Measurements from ENCODE around the gene MOB3C.

Gene MOB3C

GRCh38 chr1:46612937-46613660 is 3.5 kb downstream of the MOB3C start:
- H4K20me1 ChIP-seq (ENCODE audit: low read depth, low read length) = no peaks in the 10 kb centered on the region

GRCh38 chr1:46611691-46612221 is 4.9 kb downstream of the MOB3C start:
- TF ChIP-seq CTCF (IDR thresholded peaks at IDR 0.05; ENCODE audit: insufficient read depth, low read length, poor library complexity, severe bottlenecking) (no peak), EZH2phosphoT487 (conservative IDR thresholded peaks at IDR 0.05; ENCODE audit: low read length) (no peak)
- Histone ChIP-seq H3K9me2 (replicated peaks; ENCODE audit: insufficient read depth, low read length) (no peaks in the 10 kb centered on the region), H3K27ac (ENCODE audit: low read depth, low read length) (no peak overlapping the region), H3K9me3 (ENCODE audit: insufficient read depth, low read length) (no peaks in the 10 kb centered on the region), H3K4me3 (ENCODE audit: insufficient read depth, low read length, poor library complexity, severe bottlenecking) (no peak overlapping the region), H4K20me1 (ENCODE audit: low read depth, low read length) (no peaks in the 10 kb centered on the region), H2AFZ (ENCODE audit: low read depth, low read length, severe bottlenecking) (no peak overlapping the region), H3K9ac (ENCODE audit: low read length) (no peak overlapping the region), H3K36me3 (ENCODE audit: low read length) (no peaks in the 10 kb centered on the region), H3F3A (ENCODE audit: insufficient read depth) (no peaks in the 10 kb centered on the region), H3K79me2 (ENCODE audit: insufficient read depth, low read length) (no peaks in the 10 kb centered on the region), H3K4me2 (ENCODE audit: low read depth, low read length, poor library complexity, severe bottlenecking) (no peak overlapping the region), H3K27me3 (ENCODE audit: low read length) (no peaks in the 10 kb centered on the region)

More at GRCh38 chr1:46612937-46613660, 3.5 kb downstream of the MOB3C start:
- H3F3A ChIP-seq (ENCODE audit: insufficient read depth) = no peaks in the 10 kb centered on the region
- H3K9ac ChIP-seq (ENCODE audit: low read length) = no peak overlapping the region
- H2AFZ ChIP-seq (ENCODE audit: low read depth, low read length, severe bottlenecking) = no peak overlapping the region
- H3K9me2 ChIP-seq (replicated peaks; ENCODE audit: insufficient read depth, low read length) = no peaks in the 10 kb centered on the region
- no peak overlapping the region for H3K4me3 ChIP-seq (ENCODE audit: insufficient read depth, low read length, poor library complexity, severe bottlenecking)
- TF ChIP-seq EZH2phosphoT487 (conservative IDR thresholded peaks at IDR 0.05; ENCODE audit: low read length) (no peak), CTCF (IDR thresholded peaks at IDR 0.05; ENCODE audit: insufficient read depth, low read length, poor library complexity, severe bottlenecking) (no peak)
- H3K27me3 ChIP-seq (ENCODE audit: low read length) = no peaks in the 10 kb centered on the region
- H3K79me2 ChIP-seq (ENCODE audit: insufficient read depth, low read length) = no peaks in the 10 kb centered on the region
- H3K27ac ChIP-seq (ENCODE audit: low read depth, low read length) = no peak overlapping the region
- H3K9me3 ChIP-seq (ENCODE audit: insufficient read depth, low read length) = no peaks in the 10 kb centered on the region
- no peak overlapping the region for H3K4me2 ChIP-seq (ENCODE audit: low read depth, low read length, poor library complexity, severe bottlenecking)
- H3K36me3 ChIP-seq (ENCODE audit: low read length) = no peaks in the 10 kb centered on the region

- Histone ChIP-seq H2AFZ (ENCODE audit: low read depth, low read length, severe bottlenecking) (no peak overlapping the region), H3K36me3 (ENCODE audit: low read length) (no peaks in the 10 kb centered on the region), H3K79me2 (ENCODE audit: insufficient read depth, low read length) (no peaks in the 10 kb centered on the region), H3K9me3 (ENCODE audit: insufficient read depth, low read length) (no peaks in the 10 kb centered on the region), H3F3A (ENCODE audit: insufficient read depth) (no peaks in the 10 kb centered on the region), H3K27me3 (ENCODE audit: low read length) (no peaks in the 10 kb centered on the region), H3K9ac (ENCODE audit: low read length) (no peak overlapping the region), H3K4me3 (ENCODE audit: insufficient read depth, low read length, poor library complexity, severe bottlenecking) (no peak overlapping the region), H3K27ac (ENCODE audit: low read depth, low read length) (no peak overlapping the region), H3K9me2 (replicated peaks; ENCODE audit: insufficient read depth, low read length) (no peaks in the 10 kb centered on the region), H4K20me1 (ENCODE audit: low read depth, low read length) (no peaks in the 10 kb centered on the region), H3K4me2 (ENCODE audit: low read depth, low read length, poor library complexity, severe bottlenecking) (no peak overlapping the region)
- no peak for TF ChIP-seq CTCF (IDR thresholded peaks at IDR 0.05; ENCODE audit: insufficient read depth, low read length, poor library complexity, severe bottlenecking)
- TF ChIP-seq EZH2phosphoT487 (conservative IDR thresholded peaks at IDR 0.05; ENCODE audit: low read length) = no peak
Measured at GRCh38 chr1:46607345-46608130, 9.1 kb downstream of the MOB3C start.

Measured in SU-DHL-6 (cell line).